Thoracic aorta endothelial cell (primary cell): ENCODE data around the gene OR10V1. TPM values are rescaled to one million over a fixed set of nuclear protein-coding genes. Genes with fewer than 3 reads are reported as not detected.

Experiments used
- total RNA-seq: library from RNA; depleted of rRNA; stranded (reverse); fragments of >200 nt; gene quantifications from 2 replicates; pipeline ENCODE4 v1.2.3, GENCODE V29; 2012

The OR10V1 gene, protein sequence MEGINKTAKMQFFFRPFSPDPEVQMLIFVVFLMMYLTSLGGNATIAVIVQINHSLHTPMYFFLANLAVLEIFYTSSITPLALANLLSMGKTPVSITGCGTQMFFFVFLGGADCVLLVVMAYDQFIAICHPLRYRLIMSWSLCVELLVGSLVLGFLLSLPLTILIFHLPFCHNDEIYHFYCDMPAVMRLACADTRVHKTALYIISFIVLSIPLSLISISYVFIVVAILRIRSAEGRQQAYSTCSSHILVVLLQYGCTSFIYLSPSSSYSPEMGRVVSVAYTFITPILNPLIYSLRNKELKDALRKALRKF
- total RNA-seq, result not detected in 2 replicates

DNA sequence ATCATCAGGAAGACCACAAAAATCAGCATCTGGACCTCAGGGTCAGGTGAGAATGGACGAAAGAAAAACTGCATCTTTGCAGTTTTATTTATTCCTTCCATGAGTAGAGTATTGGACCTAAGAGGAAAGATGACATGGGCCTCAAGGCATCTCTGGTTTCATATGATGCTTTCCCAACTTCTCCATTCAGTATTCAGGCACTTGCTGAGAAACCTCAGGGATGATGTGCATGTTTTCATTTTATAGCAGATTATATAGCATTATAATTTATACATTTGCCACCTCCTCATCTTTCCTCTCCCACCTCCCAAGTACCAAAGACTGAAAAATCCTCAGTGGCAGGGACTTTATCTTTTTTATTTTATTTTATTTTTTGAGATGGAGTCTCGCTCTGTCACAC, at the start of gene OR10V1:
Gene OR10V1, minus strand, starts transcription at position 101 of the 400 bp plus-strand sequence. Its CDS starts 0 bp downstream, at position 101.

DNA sequence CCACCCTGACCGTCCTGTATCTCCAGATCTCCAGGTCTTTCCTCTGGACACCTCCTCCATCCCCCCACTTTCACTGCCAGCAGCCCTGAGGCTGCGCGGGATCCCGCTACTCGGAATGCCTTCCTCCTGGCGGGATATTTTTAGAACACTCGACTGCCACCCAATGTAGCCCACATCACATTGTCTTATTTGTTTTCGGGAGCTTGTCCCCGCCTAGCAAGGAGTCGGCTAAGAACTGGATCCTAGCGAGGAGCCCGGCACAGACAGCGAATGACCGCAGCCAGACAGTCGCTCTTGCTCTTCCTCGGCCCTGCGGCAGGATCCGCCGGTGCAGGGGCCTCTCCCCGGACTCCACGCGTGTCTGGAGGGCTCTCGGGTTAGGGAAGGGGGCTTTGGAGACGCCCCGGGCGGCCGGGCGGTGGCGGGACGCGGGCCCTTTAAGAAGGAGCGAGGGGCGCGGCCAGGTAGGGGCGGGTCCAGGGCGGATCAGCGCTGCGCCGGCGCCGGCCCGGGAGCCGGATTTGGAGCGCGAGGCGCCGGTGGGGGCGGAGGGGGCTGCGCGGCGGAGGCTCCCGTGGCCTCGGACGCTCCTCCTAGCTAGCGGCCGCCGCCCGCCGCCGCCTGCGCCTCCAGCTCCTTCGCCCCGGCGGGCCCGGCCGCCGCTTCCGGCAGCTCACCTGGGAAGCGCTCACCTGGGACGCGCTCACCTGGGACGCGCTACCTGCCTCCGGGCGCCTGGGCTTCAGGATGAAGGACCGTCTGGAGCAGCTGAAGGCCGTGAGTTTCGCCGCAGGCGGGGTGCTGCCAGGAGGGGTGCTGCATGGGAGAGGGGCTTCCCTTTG, 41.4 kb upstream of the OR10V1 start, which contains the start of gene STX3:
Gene STX3, plus strand, starts transcription at position 518 of the 842 bp plus-strand sequence. Its CDS starts 230 bp downstream, at position 748.

DNA sequence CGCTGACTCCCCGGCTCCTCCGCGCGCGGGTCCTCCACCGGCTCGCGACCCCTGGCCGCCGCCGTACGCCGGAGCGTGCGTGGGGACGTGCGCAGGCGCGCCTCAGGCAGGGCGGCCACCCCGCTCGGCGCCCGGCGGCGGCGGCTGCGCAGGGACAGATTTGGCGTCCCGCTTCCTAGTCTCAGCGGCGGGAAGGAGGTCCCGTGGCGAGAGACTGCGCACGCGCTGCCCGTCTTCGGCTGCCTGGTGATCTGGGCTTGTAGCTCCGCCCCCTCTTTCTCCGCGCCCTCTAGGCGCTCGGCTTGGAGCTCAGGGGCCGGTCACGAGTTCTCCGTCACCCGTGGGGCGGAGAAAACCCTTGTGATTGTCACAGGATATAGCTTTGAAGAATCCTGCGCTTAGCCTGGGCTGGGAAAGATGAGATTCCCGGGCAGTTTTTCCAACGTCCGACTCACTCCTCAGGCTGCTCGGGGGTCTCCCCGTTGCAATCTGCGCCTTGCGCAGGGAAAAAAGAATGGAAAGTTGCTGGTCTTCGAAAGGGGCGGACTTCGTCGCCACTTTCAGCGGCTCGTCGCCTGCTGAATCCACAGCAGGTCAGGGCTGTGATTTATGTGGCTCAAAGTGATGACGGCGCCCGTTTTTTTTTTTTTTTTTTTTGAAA, 44.6 kb downstream of the OR10V1 start, which contains the start of gene PATL1:
Gene PATL1, minus strand, starts transcription at position 88 of the 661 bp plus-strand sequence. CDS start 142 bp downstream, outside the sequence.

Other genes starting within 250 kb of the OR10V1 start
- not detected in 2 replicates for gene OR4D10, start 240.5 kb downstream of the OR10V1 start, total RNA-seq
- gene OR4D11, start 210.3 kb downstream of the OR10V1 start, total RNA-seq, result not detected in 2 replicates
- gene OR4D9, start 202.3 kb downstream of the OR10V1 start, total RNA-seq, result not detected in 2 replicates
- 43.1 and 45.8 TPM in 2 replicates for gene OSBP, start 98.1 kb downstream of the OR10V1 start, total RNA-seq
- 17.2 and 21.5 TPM in 2 replicates for gene PATL1, start 44.8 kb downstream of the OR10V1 start, total RNA-seq
- gene STX3, start 41.5 kb upstream of the OR10V1 start, total RNA-seq, result 50.3 and 58.0 TPM in 2 replicates
- 52.3 and 52.4 TPM in 2 replicates for gene MRPL16, start 96.9 kb upstream of the OR10V1 start, total RNA-seq
- not detected in 2 replicates for gene CBLIF, start 131.7 kb upstream of the OR10V1 start, total RNA-seq
- gene TCN1, start 152.6 kb upstream of the OR10V1 start, total RNA-seq, result not detected in 2 replicates
- not detected in 2 replicates for gene OOSP3, start 164.9 kb upstream of the OR10V1 start, total RNA-seq
- gene OOSP1, start 224.6 kb upstream of the OR10V1 start, total RNA-seq, result not detected in 2 replicates